Stimulated activated CD4-positive, alpha-beta T cell treated with anti-CD3 and anti-CD28 coated beads, TNF-alpha, amount 100 ng/mL, for 24 hours (primary cell): ENCODE measurements around the gene MMP15.
A peak's percentile ranks its signal among the peaks of the same experiment; 100 is the strongest.

Experiments used
- DNase-seq, 3 experiments: peaks; one replicate each; pipeline ENCODE4 v3.0.0-alpha.2; 2020; ENCODE audit warnings: low read depth in 3 of 3

Gene MMP15

GRCh38 chr16:58019866-58020538 lies 5.6 kb upstream of the MMP15 start:
- no peak for DNase-seq

- peak in 2 of 3 experiments; percentile 32 to 51 for DNase-seq
These were observed 4.7 kb upstream of the MMP15 start for GRCh38 chr16:58020628-58021521.

GRCh38 chr16:58021661-58022551 lies 3.6 kb upstream of the MMP15 start:
- no peak for DNase-seq

- no peak for DNase-seq
These were observed 2.8 kb upstream of the MMP15 start for GRCh38 chr16:58022601-58023371.

GRCh38 chr16:58024486-58025350 lies 836 bp upstream of the MMP15 start:
- no peak for DNase-seq

GRCh38 chr16:58026139-58026704 lies 668 bp downstream of the MMP15 start:
- DNase-seq = no peak

- DNase-seq = no peak
These were observed 1.2 kb downstream of the MMP15 start for GRCh38 chr16:58026705-58027160.

- no peak for DNase-seq
These were observed 1.8 kb downstream of the MMP15 start for GRCh38 chr16:58027161-58027915.

GRCh38 chr16:58027916-58028455 lies 2.4 kb downstream of the MMP15 start:
- no peak for DNase-seq

GRCh38 chr16:58028541-58029070 lies 3.1 kb downstream of the MMP15 start:
- no peak for DNase-seq

GRCh38 chr16:58029410-58029809 lies 3.9 kb downstream of the MMP15 start:
- no peak for DNase-seq

- no peak for DNase-seq
These were observed 4.7 kb downstream of the MMP15 start for GRCh38 chr16:58030136-58030840.

- no peak for DNase-seq
These were observed 5.7 kb downstream of the MMP15 start for GRCh38 chr16:58031016-58031800.

- DNase-seq = no peak
These were observed 7.2 kb downstream of the MMP15 start for GRCh38 chr16:58032710-58033293.

- no peak for DNase-seq
These were observed 8.7 kb downstream of the MMP15 start for GRCh38 chr16:58034128-58034685.

- DNase-seq = no peak
These were observed 9.2 kb downstream of the MMP15 start for GRCh38 chr16:58034774-58035173.
